Measurements from ENCODE around the gene APC2. TPM values are rescaled to one million over a fixed set of nuclear protein-coding genes. Genes with fewer than 3 reads are reported as not detected.

Gene APC2, protein sequence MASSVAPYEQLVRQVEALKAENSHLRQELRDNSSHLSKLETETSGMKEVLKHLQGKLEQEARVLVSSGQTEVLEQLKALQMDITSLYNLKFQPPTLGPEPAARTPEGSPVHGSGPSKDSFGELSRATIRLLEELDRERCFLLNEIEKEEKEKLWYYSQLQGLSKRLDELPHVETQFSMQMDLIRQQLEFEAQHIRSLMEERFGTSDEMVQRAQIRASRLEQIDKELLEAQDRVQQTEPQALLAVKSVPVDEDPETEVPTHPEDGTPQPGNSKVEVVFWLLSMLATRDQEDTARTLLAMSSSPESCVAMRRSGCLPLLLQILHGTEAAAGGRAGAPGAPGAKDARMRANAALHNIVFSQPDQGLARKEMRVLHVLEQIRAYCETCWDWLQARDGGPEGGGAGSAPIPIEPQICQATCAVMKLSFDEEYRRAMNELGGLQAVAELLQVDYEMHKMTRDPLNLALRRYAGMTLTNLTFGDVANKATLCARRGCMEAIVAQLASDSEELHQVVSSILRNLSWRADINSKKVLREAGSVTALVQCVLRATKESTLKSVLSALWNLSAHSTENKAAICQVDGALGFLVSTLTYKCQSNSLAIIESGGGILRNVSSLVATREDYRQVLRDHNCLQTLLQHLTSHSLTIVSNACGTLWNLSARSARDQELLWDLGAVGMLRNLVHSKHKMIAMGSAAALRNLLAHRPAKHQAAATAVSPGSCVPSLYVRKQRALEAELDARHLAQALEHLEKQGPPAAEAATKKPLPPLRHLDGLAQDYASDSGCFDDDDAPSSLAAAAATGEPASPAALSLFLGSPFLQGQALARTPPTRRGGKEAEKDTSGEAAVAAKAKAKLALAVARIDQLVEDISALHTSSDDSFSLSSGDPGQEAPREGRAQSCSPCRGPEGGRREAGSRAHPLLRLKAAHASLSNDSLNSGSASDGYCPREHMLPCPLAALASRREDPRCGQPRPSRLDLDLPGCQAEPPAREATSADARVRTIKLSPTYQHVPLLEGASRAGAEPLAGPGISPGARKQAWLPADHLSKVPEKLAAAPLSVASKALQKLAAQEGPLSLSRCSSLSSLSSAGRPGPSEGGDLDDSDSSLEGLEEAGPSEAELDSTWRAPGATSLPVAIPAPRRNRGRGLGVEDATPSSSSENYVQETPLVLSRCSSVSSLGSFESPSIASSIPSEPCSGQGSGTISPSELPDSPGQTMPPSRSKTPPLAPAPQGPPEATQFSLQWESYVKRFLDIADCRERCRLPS (N-terminal part only)
- total RNA-seq (1 to 10 TPM in 2 of 4 donors, under 1 TPM in 2; under 0.01 to 2.0 (median 0.91) TPM), polyA plus RNA-seq (1 to 10 TPM in 1 of 3 donors, not detected in 2; 1.2 TPM)

DNA sequence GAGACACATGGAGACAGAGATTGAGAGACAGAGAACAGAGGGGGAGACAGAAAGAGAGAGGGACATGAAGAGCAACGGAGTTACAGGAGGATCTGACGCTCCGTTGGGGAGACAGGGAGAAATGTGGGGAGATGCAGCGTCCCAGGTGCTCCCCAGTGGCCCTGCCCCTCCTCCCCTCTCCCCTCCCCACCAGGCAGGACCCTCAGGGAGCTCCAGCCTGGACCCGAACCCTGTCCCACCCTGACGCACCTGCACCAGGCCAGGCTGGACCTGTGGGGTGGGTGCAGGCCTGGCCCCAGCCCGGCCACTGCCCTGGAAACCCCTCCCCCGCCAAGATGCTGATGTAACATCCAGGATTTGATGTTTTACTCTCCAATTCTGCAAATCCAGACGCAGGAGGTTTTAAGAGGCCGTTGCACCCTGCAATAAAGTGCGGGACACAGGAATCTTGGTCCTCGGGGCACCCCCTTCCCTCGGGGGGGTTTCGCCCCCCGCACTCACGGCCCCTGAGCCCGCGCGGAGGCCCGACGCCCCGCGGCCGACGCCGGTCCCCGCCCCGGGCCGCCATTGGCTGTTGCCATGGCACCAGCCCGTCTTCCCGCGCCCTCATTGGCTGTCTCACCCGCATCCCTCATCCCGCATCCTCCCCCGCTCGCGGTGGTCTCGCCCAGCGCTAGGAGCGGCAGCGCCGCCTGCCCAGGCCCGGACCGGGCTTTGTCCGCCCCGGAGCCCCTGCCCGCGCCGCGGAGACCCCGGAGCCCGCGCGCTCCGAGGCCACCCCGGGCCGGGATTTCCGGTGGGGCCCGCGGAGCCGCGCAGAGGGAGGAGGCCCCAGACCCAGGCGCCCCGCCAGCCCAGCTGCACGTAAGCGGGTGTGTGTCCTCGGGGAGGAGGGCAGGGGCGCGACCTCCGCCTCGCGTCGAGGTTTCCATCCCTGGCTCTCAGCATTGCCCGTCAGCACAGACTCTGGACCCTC is at the start of gene APC2:
APC2 (plus strand) TSS at position 655 of the 976 bp plus-strand sequence. CDS start 2,881 bp downstream, outside the sequence.
- H3K4me1 ChIP-seq: peaks cover 0 to 41% (median 37%) of the 10 kb centered on the region in 4 donors
- no peak within 1 kb of the TSS for H3K27ac ChIP-seq
- no peaks in the 10 kb centered on the region for H3K36me3 ChIP-seq
- no peak for DNase-seq
- intact Hi-C loops (cut with DNase I): loop anchor here (5.0 to 10.0 kb wide), 2 partner anchors 58 to 315 kb away; no protein-coding TSS in a partner anchor
- H3K27me3 ChIP-seq: peaks cover 79 to 98% (median 94%) of the 10 kb centered on the region in 3 donors
- 5 to 11% methylated on average over 74 of the region's 74 CpGs for WGBS, 2 donors
- H3K9me3 ChIP-seq: no peaks in the 10 kb centered on the region
- H3K4me3 ChIP-seq: no peak within 1 kb of the TSS
- TF ChIP-seq CTCF (IDR thresholded peaks at IDR 0.05) (no peak), POLR2A (IDR thresholded peaks at IDR 0.05) (no peak), POLR2AphosphoS5 (IDR thresholded peaks at IDR 0.05) (no peak), EP300 (IDR thresholded peaks at IDR 0.05) (no peak)

- TF ChIP-seq CTCF (IDR thresholded peaks at IDR 0.05) (no peak), EP300 (IDR thresholded peaks at IDR 0.05) (no peak), POLR2A (IDR thresholded peaks at IDR 0.05) (no peak), POLR2AphosphoS5 (IDR thresholded peaks at IDR 0.05) (no peak)
- WGBS, 2 donors: 8 to 32% methylated on average over 36 of the region's 36 CpGs
Measured at GRCh38 chr19:1400281-1401137, 49.4 kb upstream of the APC2 start.

GRCh38 chr19:1401138-1401888 is 48.6 kb upstream of the APC2 start, which contains the start of gene GAMT:
TSS of gene GAMT (minus strand) at chr19:1401542. CDS start at chr19:1401476, 66 bp downstream.
- peak within 1 kb of the TSS; percentile 36 to 70 (median 54) for H3K4me3 ChIP-seq
- H3K27ac ChIP-seq: peak within 1 kb of the TSS in 2 of 4 donors; percentile 33 to 39
- intact Hi-C loops (cut with DNase I): loop anchor here (5.0 kb wide), 1 partner anchor 84 kb away; no protein-coding TSS in a partner anchor

More at GRCh38 chr19:1400281-1401137, 49.4 kb upstream of the APC2 start:
- H3K27ac ChIP-seq: peak overlapping the region in 2 of 4 donors; percentile 33 to 39
- H3K4me3 ChIP-seq: peak overlapping the region; percentile 36 to 70 (median 54)
- peaks cover 0 to 12% (median 5%) of the 10 kb centered on the region in 3 donors for H3K27me3 ChIP-seq
- H3K36me3 ChIP-seq: no peaks in the 10 kb centered on the region
- H3K4me1 ChIP-seq: peaks cover 0 to 30% (median 26%) of the 10 kb centered on the region in 4 donors
- intact Hi-C loops (cut with DNase I): loop anchor here (5.0 kb wide), 1 partner anchor 83 kb away; no protein-coding TSS in a partner anchor
- no peaks in the 10 kb centered on the region for H3K9me3 ChIP-seq
- no peak for DNase-seq

More at GRCh38 chr19:1401138-1401888, 48.6 kb upstream of the APC2 start, which contains the start of gene GAMT:
- WGBS, 2 donors: 1 to 2% methylated on average over 87 of the region's 87 CpGs
- Histone ChIP-seq H3K9me3 (no peaks in the 10 kb centered on the region), H3K4me1 (peaks cover 0 to 22% (median 20%) of the 10 kb centered on the region in 4 donors), H3K27me3 (peaks cover 0 to 12% (median 5%) of the 10 kb centered on the region in 3 donors), H3K36me3 (no peaks in the 10 kb centered on the region)
- no peak for TF ChIP-seq POLR2A (IDR thresholded peaks at IDR 0.05)
- peak in 1 of 4 experiments; percentile 58 for TF ChIP-seq CTCF (IDR thresholded peaks at IDR 0.05)
- no peak for DNase-seq

All from sigmoid colon (tissue), 7 donors.